ENCODE data around the gene TNFRSF4. TPM values are rescaled to one million over a fixed set of nuclear protein-coding genes. Genes with fewer than 3 reads are reported as not detected.

The TNFRSF4 gene
- total and polyA plus RNA-seq, 4 experiments from 2014 or later: 13.5 to 75.1 (median 39.3) TPM

DNA sequence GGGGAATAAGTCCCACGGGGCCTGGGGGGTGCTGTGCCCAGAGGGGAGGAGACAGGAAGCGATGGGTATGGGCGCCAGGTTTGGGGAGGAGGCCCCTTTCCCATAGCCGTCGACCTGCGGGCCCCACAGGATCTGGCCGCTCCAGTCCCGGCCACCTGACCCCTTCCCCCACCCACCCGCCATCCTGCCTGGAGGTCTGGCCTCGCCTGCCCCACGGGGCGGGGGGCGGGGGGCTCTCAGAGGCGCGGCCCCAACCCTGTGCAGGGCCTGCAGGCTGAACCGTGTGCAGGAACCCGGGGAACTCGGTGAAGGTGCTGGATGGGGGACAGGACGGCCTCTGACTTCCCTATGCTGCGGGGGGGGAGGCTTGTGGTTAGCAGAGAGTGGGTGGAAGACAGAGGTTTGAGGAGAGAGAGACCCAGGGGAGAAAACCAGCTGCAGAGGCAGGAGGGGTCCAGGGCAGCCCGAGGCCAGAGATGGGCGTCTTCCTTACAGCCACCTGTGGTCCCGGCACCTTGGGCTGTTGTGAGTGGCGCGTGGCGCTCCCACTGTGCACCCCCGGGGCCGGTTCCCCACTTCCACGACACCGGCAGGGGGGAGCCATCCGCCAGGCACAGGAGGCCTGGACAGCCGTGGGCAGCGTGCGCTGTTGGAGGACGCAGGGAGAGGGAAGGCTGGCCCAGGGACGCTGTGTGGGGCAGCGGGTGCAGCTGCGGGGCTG lies 5.1 kb downstream of the TNFRSF4 start:
- Histone ChIP-seq H3K9me3 (ENCODE audit: control insufficient read depth in 1 of 2, low read length in 2 of 2) (no peaks in the 10 kb centered on the region), H3K4me1 (ENCODE audit: insufficient read depth, low read length) (peaks cover 66% of the 10 kb centered on the region), H3K36me3 (ENCODE audit: insufficient read depth, low read length) (no peaks in the 10 kb centered on the region), H3K4me3 (ENCODE audit: low read length in 2 of 2) (peak overlapping the region in 1 of 2 donors; percentile 52), H3K27ac (ENCODE audit: low read depth, low read length) (peak overlapping the region; percentile 84), H3K27me3 (ENCODE audit: insufficient read depth, low read length) (no peaks in the 10 kb centered on the region)
- Mint-ChIP-seq H3K27me3 (no peaks in the 10 kb centered on the region), H3K4me1 (peaks cover 9 to 37% (median 21%) of the 10 kb centered on the region in 4 donors), H3K9me3 (no peaks in the 10 kb centered on the region), H3K4me3 (peak overlapping the region; percentile 76 to 94 (median 85)), H3K27ac (peak overlapping the region; percentile 92 to 98 (median 96)), H3K36me3 (peaks cover 0 to 1% of the 10 kb centered on the region in 2 donors)
- intact Hi-C loops (cut with micrococcal nuclease): loop anchor here (5.0 kb wide), 1 partner anchor 52 kb away; no protein-coding TSS in a partner anchor
- DNase-seq: peak in 4 of 5 donors; percentile 49 to 73 (median 55)
- POLR2A ChIA-PET (ENCODE audit: partially characterized antibody): interaction anchor here (1.2 to 5.0 kb wide), 7 partner anchors 8 to 166 kb away, joined by 3 to 38 read pairs (median 5); partner anchors contain the start of genes AURKAIP1, B3GALT6 and SDF4
- CTCF ChIA-PET (ENCODE audit: partially characterized antibody): interaction anchor here (1.0 kb wide), 1 partner anchor 87 kb away, joined by 4 read pairs; no protein-coding TSS in a partner anchor

DNA sequence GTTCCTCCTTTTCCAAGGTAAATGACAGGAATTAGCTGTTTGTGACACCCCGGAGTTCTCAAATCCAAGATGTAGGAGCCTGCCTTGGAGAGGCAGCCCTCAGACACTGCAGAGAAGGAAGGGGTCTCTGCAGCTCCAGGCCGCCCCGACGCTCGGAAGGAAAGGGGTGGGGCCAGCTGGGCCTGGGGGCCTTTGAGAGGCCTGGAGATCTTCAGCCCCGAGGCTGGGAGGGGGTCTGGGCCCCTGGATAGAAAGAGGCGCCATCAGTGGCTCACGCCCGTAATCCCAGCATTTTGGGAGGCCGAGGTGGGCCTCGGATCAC lies 6.4 kb downstream of the TNFRSF4 start:
- H3K27me3 ChIP-seq (ENCODE audit: insufficient read depth, low read length): no peaks in the 10 kb centered on the region

DNA sequence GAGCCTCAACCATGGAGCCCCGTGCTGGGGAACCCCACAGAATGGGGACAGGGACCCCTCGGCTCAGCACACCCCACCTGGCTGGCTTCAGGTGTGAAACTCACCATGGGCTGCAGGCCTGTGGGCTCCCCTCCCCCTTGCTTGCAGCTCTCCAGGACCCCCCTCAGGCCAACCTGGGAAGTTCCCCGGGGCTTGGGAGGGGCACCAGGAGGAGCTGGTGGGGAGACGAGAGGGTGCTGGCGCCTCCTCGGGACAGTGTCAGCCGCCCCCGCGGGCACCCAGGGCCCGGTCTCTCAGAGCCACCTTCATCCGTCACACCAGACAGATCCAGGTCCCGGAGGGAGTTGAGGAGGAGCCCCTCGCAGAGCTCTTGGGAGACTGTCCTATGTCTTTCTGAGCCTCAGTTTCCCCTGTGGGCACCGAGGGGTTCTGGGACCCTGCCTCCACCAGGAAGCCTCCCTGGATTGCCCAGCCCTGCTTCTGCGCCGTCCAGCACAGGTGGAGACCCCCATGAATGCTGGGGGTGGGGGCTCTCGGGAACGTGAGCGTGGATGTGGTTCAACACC lies 6.9 kb downstream of the TNFRSF4 start:
- Mint-ChIP-seq H3K9me3 (no peaks in the 10 kb centered on the region), H3K27ac (peak overlapping the region in 6 of 7 donors; percentile 51 to 98 (median 68)), H3K4me1 (peaks cover 9 to 34% (median 21%) of the 10 kb centered on the region in 4 donors), H3K36me3 (peaks cover 0 to 1% of the 10 kb centered on the region in 2 donors), H3K27me3 (no peaks in the 10 kb centered on the region), H3K4me3 (peak overlapping the region; percentile 65 to 78 (median 75))
- ChIA-PET CTCF (ENCODE audit: partially characterized antibody) (no interaction called here), POLR2A (ENCODE audit: partially characterized antibody) (interaction anchor here (1.2 to 5.0 kb wide), 5 partner anchors 9 to 168 kb away, joined by 3 to 38 read pairs (median 13); partner anchors contain the start of genes AURKAIP1, B3GALT6 and SDF4)
- Histone ChIP-seq H3K36me3 (ENCODE audit: insufficient read depth, low read length) (no peaks in the 10 kb centered on the region), H3K27ac (ENCODE audit: low read depth, low read length) (peak overlapping the region; percentile 84), H3K27me3 (ENCODE audit: insufficient read depth, low read length) (no peaks in the 10 kb centered on the region), H3K4me1 (ENCODE audit: insufficient read depth, low read length) (peaks cover 53% of the 10 kb centered on the region), H3K4me3 (ENCODE audit: low read length in 2 of 2) (peak overlapping the region in 1 of 2 donors; percentile 57), H3K9me3 (ENCODE audit: control insufficient read depth in 1 of 2, low read length in 2 of 2) (no peaks in the 10 kb centered on the region)
- DNase-seq: peak in 1 of 5 donors; percentile 48
- intact Hi-C loops (cut with micrococcal nuclease): loop anchor here (5.0 kb wide), 1 partner anchor 50 kb away; no protein-coding TSS in a partner anchor

More for the DNA sequence above, 6.4 kb downstream of the TNFRSF4 start:
- Mint-ChIP-seq H3K27ac (peak overlapping the region in 4 of 7 donors; percentile 93 to 98 (median 97)), H3K4me1 (peaks cover 9 to 37% (median 21%) of the 10 kb centered on the region in 4 donors), H3K27me3 (no peaks in the 10 kb centered on the region), H3K36me3 (peaks cover 0 to 1% of the 10 kb centered on the region in 2 donors), H3K4me3 (peak overlapping the region in 6 of 8 donors; percentile 9 to 94 (median 83)), H3K9me3 (no peaks in the 10 kb centered on the region)
- peak overlapping the region; percentile 84 for H3K27ac ChIP-seq (ENCODE audit: low read depth, low read length)
- intact Hi-C loops (cut with micrococcal nuclease): loop anchor here (5.0 kb wide), 1 partner anchor 50 kb away; no protein-coding TSS in a partner anchor
- no peak overlapping the region for H3K4me3 ChIP-seq (ENCODE audit: low read length in 2 of 2)
- ChIA-PET CTCF (ENCODE audit: partially characterized antibody) (no interaction called here), POLR2A (ENCODE audit: partially characterized antibody) (interaction anchor here (0.9 to 5.0 kb wide), 7 partner anchors 9 to 168 kb away, joined by 3 to 38 read pairs (median 5); partner anchors contain the start of genes AURKAIP1, B3GALT6 and SDF4)
- no peaks in the 10 kb centered on the region for H3K36me3 ChIP-seq (ENCODE audit: insufficient read depth, low read length)
- no peak for DNase-seq
- H3K9me3 ChIP-seq (ENCODE audit: control insufficient read depth in 1 of 2, low read length in 2 of 2): no peaks in the 10 kb centered on the region
- H3K4me1 ChIP-seq (ENCODE audit: insufficient read depth, low read length): peaks cover 55% of the 10 kb centered on the region

DNA sequence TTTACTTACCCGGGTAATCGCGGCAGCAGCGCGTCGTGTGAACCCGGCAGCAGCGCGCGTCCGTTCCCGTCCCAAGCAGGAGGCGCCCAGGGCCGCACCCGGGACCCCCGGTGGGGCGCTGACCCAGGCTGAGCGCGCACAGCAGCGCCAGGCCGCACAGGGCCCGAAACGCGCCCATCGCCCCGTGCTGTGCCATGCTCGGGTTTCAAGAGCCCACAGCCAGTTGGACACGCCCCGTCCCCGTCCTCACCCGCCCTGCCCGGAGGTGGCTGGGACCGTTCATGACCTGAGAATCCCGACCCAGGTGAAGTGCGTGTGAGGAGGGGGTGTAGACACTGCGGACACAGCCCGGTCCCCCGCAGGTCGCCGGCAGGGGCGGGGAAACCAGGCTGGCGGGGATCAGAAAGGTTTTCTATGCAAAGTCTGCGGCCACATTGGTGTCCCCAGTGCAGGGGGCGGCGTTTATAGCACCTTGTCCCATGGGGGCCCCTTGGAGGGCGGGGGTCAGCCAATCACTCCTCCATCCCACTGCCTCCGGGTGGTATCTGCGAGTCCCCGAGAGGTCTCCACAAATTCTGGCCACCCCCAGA lies 7.5 kb downstream of the TNFRSF4 start, which contains the start of gene TNFRSF18:
Gene TNFRSF18, minus strand, starts transcription at position 217 of the 590 bp plus-strand sequence. Its CDS starts 21 bp downstream, at position 196.
- Mint-ChIP-seq H3K27ac (peak within 1 kb of the TSS; percentile 57 to 98 (median 77)), H3K36me3 (peaks cover 0 to 1% of the 10 kb centered on the region in 2 donors), H3K4me3 (peak within 1 kb of the TSS; percentile 65 to 78 (median 75)), H3K27me3 (no peaks in the 10 kb centered on the region), H3K4me1 (peaks cover 9 to 34% (median 21%) of the 10 kb centered on the region in 4 donors), H3K9me3 (no peaks in the 10 kb centered on the region)
- no peaks in the 10 kb centered on the region for H3K9me3 ChIP-seq (ENCODE audit: control insufficient read depth in 1 of 2, low read length in 2 of 2)
- H3K4me3 ChIP-seq (ENCODE audit: low read length in 2 of 2): peak within 1 kb of the TSS in 1 of 2 donors; percentile 57
- intact Hi-C loops (cut with micrococcal nuclease): loop anchor here (5.0 kb wide), 1 partner anchor 49 kb away; no protein-coding TSS in a partner anchor
- H3K27ac ChIP-seq (ENCODE audit: low read depth, low read length): peak within 1 kb of the TSS; percentile 84
- no peaks in the 10 kb centered on the region for H3K36me3 ChIP-seq (ENCODE audit: insufficient read depth, low read length)
- H3K4me1 ChIP-seq (ENCODE audit: insufficient read depth, low read length): peaks cover 49% of the 10 kb centered on the region
- ChIA-PET CTCF (ENCODE audit: partially characterized antibody) (interaction anchor here (1.2 kb wide), 1 partner anchor 84 kb away, joined by 6 read pairs; no protein-coding TSS in a partner anchor), POLR2A (ENCODE audit: partially characterized antibody) (interaction anchor here (1.2 to 5.0 kb wide), 4 partner anchors 10 to 48 kb away, joined by 3 to 38 read pairs (median 16); partner anchors contain the start of genes B3GALT6 and SDF4)
- H3K27me3 ChIP-seq (ENCODE audit: insufficient read depth, low read length): no peaks in the 10 kb centered on the region
- DNase-seq: peak in 3 of 5 donors; percentile 41 to 62 (median 42)

DNA sequence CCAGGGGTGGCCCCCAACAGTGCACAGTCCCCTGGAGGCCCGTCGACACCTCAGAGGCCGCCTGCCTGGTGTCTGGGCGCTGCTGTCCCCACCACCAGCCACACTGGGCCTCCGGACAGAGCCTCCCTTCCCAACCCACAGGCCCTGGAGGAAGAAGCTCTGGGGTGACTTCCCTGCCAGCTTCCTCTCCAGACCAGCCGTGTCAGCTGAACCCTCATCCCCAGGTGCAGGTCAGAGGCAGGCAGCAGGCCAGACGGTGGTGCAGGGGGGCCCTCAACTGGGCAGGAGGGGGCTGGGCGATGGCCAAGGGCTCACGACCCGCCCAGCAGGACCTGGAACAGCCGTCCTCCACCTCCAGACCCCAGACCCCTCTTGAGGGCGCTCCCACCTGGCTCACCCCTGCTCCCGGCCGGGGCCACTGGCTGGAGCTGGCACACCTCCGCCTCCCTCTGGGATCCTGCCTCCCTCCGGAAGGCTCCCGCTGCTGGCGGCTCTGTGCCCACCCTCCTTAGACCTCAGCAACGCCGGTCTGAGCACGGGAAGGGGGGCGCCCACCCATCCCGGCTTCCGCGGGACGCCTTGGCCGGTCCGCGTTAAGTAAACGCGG lies 8.1 kb downstream of the TNFRSF4 start:
- H3K4me3 ChIP-seq (ENCODE audit: low read length in 2 of 2): peak overlapping the region in 1 of 2 donors; percentile 57

More for the DNA sequence above, 8.1 kb downstream of the TNFRSF4 start:
- Mint-ChIP-seq H3K9me3 (no peaks in the 10 kb centered on the region), H3K27me3 (no peaks in the 10 kb centered on the region), H3K36me3 (peaks cover 0 to 1% of the 10 kb centered on the region in 2 donors), H3K4me1 (peaks cover 9 to 34% (median 21%) of the 10 kb centered on the region in 4 donors), H3K27ac (peak overlapping the region in 6 of 7 donors; percentile 42 to 82 (median 60)), H3K4me3 (peak overlapping the region; percentile 60 to 78 (median 73))
- DNase-seq: peak in 1 of 5 donors; percentile 37
- CTCF ChIA-PET (ENCODE audit: partially characterized antibody): interaction anchor here (1.2 kb wide), 1 partner anchor 84 kb away, joined by 6 read pairs; no protein-coding TSS in a partner anchor
- POLR2A ChIA-PET (ENCODE audit: partially characterized antibody): interaction anchor here (0.7 to 5.0 kb wide), 5 partner anchors 11 to 703 kb away, joined by 3 to 38 read pairs (median 13); partner anchors contain the start of genes B3GALT6 and SDF4
- Histone ChIP-seq H3K27ac (ENCODE audit: low read depth, low read length) (peak overlapping the region; percentile 84), H3K9me3 (ENCODE audit: control insufficient read depth in 1 of 2, low read length in 2 of 2) (no peaks in the 10 kb centered on the region), H3K27me3 (ENCODE audit: insufficient read depth, low read length) (no peaks in the 10 kb centered on the region), H3K36me3 (ENCODE audit: insufficient read depth, low read length) (no peaks in the 10 kb centered on the region), H3K4me1 (ENCODE audit: insufficient read depth, low read length) (peaks cover 49% of the 10 kb centered on the region)
- intact Hi-C loops (cut with micrococcal nuclease): loop anchor here (5.0 kb wide), 1 partner anchor 49 kb away; no protein-coding TSS in a partner anchor

Measured in CD4-positive, alpha-beta memory T cell (primary cell).